ENCODE measurements around the gene KISS1R.

GRCh38 chr19:904545-904944 is 12.6 kb upstream of the KISS1R start:
- TF ChIP-seq TAF1 (conservative IDR thresholded peaks at IDR 0.05) (no peak), RXRA (IDR thresholded peaks at IDR 0.05) (no peak), ATF3 (IDR thresholded peaks at IDR 0.05) (no peak), SP1 (IDR thresholded peaks at IDR 0.05) (no peak), GABPA (IDR thresholded peaks at IDR 0.05 in 1 of 2, conservative IDR thresholded peaks at IDR 0.05 in 1 of 2) (no peak), RAD21 (IDR thresholded peaks at IDR 0.05) (no peak), YY1 (IDR thresholded peaks at IDR 0.05) (no peak), JUND (IDR thresholded peaks at IDR 0.05) (no peak), EGR1 (IDR thresholded peaks at IDR 0.05; ENCODE audit: low read depth in 2 of 2) (no peak)
- TF ChIP-seq, protein P1, sequence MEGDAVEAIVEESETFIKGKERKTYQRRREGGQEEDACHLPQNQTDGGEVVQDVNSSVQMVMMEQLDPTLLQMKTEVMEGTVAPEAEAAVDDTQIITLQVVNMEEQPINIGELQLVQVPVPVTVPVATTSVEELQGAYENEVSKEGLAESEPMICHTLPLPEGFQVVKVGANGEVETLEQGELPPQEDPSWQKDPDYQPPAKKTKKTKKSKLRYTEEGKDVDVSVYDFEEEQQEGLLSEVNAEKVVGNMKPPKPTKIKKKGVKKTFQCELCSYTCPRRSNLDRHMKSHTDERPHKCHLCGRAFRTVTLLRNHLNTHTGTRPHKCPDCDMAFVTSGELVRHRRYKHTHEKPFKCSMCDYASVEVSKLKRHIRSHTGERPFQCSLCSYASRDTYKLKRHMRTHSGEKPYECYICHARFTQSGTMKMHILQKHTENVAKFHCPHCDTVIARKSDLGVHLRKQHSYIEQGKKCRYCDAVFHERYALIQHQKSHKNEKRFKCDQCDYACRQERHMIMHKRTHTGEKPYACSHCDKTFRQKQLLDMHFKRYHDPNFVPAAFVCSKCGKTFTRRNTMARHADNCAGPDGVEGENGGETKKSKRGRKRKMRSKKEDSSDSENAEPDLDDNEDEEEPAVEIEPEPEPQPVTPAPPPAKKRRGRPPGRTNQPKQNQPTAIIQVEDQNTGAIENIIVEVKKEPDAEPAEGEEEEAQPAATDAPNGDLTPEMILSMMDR (IDR thresholded peaks at IDR 0.05; ENCODE audit: low read depth, low read length, missing input control) = no peak
- TF ChIP-seq, protein P2, sequence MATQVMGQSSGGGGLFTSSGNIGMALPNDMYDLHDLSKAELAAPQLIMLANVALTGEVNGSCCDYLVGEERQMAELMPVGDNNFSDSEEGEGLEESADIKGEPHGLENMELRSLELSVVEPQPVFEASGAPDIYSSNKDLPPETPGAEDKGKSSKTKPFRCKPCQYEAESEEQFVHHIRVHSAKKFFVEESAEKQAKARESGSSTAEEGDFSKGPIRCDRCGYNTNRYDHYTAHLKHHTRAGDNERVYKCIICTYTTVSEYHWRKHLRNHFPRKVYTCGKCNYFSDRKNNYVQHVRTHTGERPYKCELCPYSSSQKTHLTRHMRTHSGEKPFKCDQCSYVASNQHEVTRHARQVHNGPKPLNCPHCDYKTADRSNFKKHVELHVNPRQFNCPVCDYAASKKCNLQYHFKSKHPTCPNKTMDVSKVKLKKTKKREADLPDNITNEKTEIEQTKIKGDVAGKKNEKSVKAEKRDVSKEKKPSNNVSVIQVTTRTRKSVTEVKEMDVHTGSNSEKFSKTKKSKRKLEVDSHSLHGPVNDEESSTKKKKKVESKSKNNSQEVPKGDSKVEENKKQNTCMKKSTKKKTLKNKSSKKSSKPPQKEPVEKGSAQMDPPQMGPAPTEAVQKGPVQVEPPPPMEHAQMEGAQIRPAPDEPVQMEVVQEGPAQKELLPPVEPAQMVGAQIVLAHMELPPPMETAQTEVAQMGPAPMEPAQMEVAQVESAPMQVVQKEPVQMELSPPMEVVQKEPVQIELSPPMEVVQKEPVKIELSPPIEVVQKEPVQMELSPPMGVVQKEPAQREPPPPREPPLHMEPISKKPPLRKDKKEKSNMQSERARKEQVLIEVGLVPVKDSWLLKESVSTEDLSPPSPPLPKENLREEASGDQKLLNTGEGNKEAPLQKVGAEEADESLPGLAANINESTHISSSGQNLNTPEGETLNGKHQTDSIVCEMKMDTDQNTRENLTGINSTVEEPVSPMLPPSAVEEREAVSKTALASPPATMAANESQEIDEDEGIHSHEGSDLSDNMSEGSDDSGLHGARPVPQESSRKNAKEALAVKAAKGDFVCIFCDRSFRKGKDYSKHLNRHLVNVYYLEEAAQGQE (IDR thresholded peaks at IDR 0.05) = no peak
- TF ChIP-seq, protein P3, sequence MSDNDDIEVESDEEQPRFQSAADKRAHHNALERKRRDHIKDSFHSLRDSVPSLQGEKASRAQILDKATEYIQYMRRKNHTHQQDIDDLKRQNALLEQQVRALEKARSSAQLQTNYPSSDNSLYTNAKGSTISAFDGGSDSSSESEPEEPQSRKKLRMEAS (IDR thresholded peaks at IDR 0.05) = no peak
- TF ChIP-seq, protein P4, sequence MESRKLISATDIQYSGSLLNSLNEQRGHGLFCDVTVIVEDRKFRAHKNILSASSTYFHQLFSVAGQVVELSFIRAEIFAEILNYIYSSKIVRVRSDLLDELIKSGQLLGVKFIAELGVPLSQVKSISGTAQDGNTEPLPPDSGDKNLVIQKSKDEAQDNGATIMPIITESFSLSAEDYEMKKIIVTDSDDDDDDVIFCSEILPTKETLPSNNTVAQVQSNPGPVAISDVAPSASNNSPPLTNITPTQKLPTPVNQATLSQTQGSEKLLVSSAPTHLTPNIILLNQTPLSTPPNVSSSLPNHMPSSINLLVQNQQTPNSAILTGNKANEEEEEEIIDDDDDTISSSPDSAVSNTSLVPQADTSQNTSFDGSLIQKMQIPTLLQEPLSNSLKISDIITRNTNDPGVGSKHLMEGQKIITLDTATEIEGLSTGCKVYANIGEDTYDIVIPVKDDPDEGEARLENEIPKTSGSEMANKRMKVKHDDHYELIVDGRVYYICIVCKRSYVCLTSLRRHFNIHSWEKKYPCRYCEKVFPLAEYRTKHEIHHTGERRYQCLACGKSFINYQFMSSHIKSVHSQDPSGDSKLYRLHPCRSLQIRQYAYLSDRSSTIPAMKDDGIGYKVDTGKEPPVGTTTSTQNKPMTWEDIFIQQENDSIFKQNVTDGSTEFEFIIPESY (IDR thresholded peaks at IDR 0.05) = no peak

Data from liver (tissue), 3 donors.